Fibroblast of lung (primary cell): ENCODE results near the gene MAML3. TPM values are rescaled to one million over a fixed set of nuclear protein-coding genes. Genes with fewer than 3 reads are reported as not detected.

Experiments used
- DNase-seq, 2 donors: peaks; one replicate each; pipeline versions ENCODE4 v3.0.0 to v3.0.0-alpha.2; 2010; ENCODE audit warnings: low read depth in 2 of 2
- H2AFZ ChIP-seq: 2 replicates; pipeline ENCODE4 v1.5.1; 2012; ENCODE audit warnings: low read length, control low read depth, inconsistent platforms
- H3K27ac ChIP-seq: 2 replicates; pipeline ENCODE4 v1.5.1; 2011; ENCODE audit warnings: low read length, control low read depth; ENCODE audit not compliant: insufficient read depth
- H3K27me3 ChIP-seq: 2 replicates; pipeline ENCODE4 v1.5.1; 2011; ENCODE audit warnings: mild to moderate bottlenecking, low read length; ENCODE audit not compliant: control insufficient read depth, insufficient read depth
- H3K36me3 ChIP-seq: 2 replicates; pipeline ENCODE4 v1.5.1; 2011; ENCODE audit warnings: low read length; ENCODE audit not compliant: control insufficient read depth, insufficient read depth
- H3K4me1 ChIP-seq: 2 replicates; pipeline ENCODE4 v1.5.1; 2011; ENCODE audit warnings: low read length; ENCODE audit not compliant: control insufficient read depth, insufficient read depth; ENCODE audit errors: extremely low read depth
- H3K4me2 ChIP-seq: 2 replicates; pipeline ENCODE4 v1.5.1; 2011; ENCODE audit warnings: low read length, control low read depth; ENCODE audit not compliant: insufficient read depth; ENCODE audit errors: extremely low read depth
- H3K4me3 ChIP-seq, 4 experiments: fragments of 200-600 bp in 1 of 4; sonication (generic) in 1 of 4; replicated peaks in 1 of 4; 2 replicates each; pipeline ENCODE4 v1.5.1; 2011 to 2016; ENCODE audit warnings: low read length in 4 of 4, low read depth in 3 of 4, mild to moderate bottlenecking in 3 of 4, control low read depth in 2 of 4, inconsistent platforms in 1 of 4, mixed read lengths in 1 of 4; ENCODE audit not compliant: insufficient read depth in 1 of 4; ENCODE audit errors: control extremely low read depth in 1 of 4
- H3K79me2 ChIP-seq: 2 replicates; pipeline ENCODE4 v1.5.1; 2012; ENCODE audit warnings: mild to moderate bottlenecking, low read length, inconsistent platforms; ENCODE audit not compliant: control insufficient read depth, insufficient read depth
- H3K9ac ChIP-seq: 2 replicates; pipeline ENCODE4 v1.5.1; 2011; ENCODE audit warnings: mild to moderate bottlenecking, low read length, control low read depth; ENCODE audit not compliant: insufficient read depth
- H3K9me3 ChIP-seq: 2 replicates; pipeline ENCODE4 v1.5.1; 2012; ENCODE audit warnings: low read depth, low read length; ENCODE audit not compliant: control insufficient read depth, insufficient read depth
- H4K20me1 ChIP-seq: 2 replicates; pipeline ENCODE4 v1.5.1; 2011; ENCODE audit warnings: low read length; ENCODE audit not compliant: control insufficient read depth, insufficient read depth; ENCODE audit errors: extremely low read depth
- CTCF ChIP-seq, 2 donors: IDR thresholded peaks in 1 of 2; conservative IDR thresholded peaks in 1 of 2; 1 replicate in 1 of 2; 2 replicates in 1 of 2; pipeline ENCODE4 v1.5.1; 2011 to 2012; ENCODE audit warnings: low read length in 2 of 2, control low read depth in 1 of 2, inconsistent platforms in 1 of 2, low read depth in 1 of 2, mild to moderate bottlenecking in 1 of 2
- EZH2 ChIP-seq: IDR thresholded peaks from 2 replicates; pipeline ENCODE4 v1.5.1; 2012; ENCODE audit warnings: low read length, control low read depth, mild to moderate bottlenecking; ENCODE audit errors: missing control alignments
- polyA plus RNA-seq, 2 donors: library from polyadenylated mRNA; depleted of rRNA in 1 of 2; stranded (reverse) in 1 of 2; unstranded in 1 of 2; fragments of >200 nt; gene quantifications; 2 replicates each; pipeline ENCODE4 v1.2.1, GENCODE V29; 2011 to 2012; ENCODE audit warnings: missing spikeins in 1 of 2
- total RNA-seq: library from RNA; depleted of rRNA; stranded (reverse); fragments of >200 nt; gene quantifications from 2 replicates; pipeline ENCODE4 v1.2.1, GENCODE V29; 2014

MAML3 gene
- total and polyA plus RNA-seq, 2 donors (not counting 1 experiment from before 2014, with no cell fraction given) = 2.0 to 2.8 TPM

- H3K79me2 ChIP-seq = no peaks in the 10 kb centered on the region
- TF ChIP-seq CTCF (conservative IDR thresholded peaks at IDR 0.05 in 1 of 2, IDR thresholded peaks at IDR 0.05 in 1 of 2; ENCODE audit: low read depth in 1 of 2, low read length in 2 of 2) = no peak
- TF ChIP-seq EZH2 = no peak
- no peak overlapping the region for H3K9ac ChIP-seq
- H3K27ac ChIP-seq = no peak overlapping the region
- no peak for DNase-seq
- H2AFZ ChIP-seq = no peak overlapping the region
- no peaks in the 10 kb centered on the region for H3K9me3 ChIP-seq
- no peaks in the 10 kb centered on the region for H3K27me3 ChIP-seq
- no peaks in the 10 kb centered on the region for H3K36me3 ChIP-seq
- H3K4me1 ChIP-seq = no peaks in the 10 kb centered on the region
- no peak overlapping the region for H3K4me3 ChIP-seq
- H4K20me1 ChIP-seq = no peaks in the 10 kb centered on the region
- no peak overlapping the region for H3K4me2 ChIP-seq
These were observed 288.4 kb downstream of the MAML3 start for GRCh38 chr4:139865537-139865936.

- no peak for TF ChIP-seq CTCF (conservative IDR thresholded peaks at IDR 0.05 in 1 of 2, IDR thresholded peaks at IDR 0.05 in 1 of 2; ENCODE audit: low read depth in 1 of 2, low read length in 2 of 2)
- TF ChIP-seq EZH2 = no peak
- no peaks in the 10 kb centered on the region for H3K27me3 ChIP-seq
- H3K9ac ChIP-seq = no peak overlapping the region
- H3K4me3 ChIP-seq = no peak overlapping the region
- no peaks in the 10 kb centered on the region for H3K36me3 ChIP-seq
- no peak overlapping the region for H3K4me2 ChIP-seq
- H3K9me3 ChIP-seq = no peaks in the 10 kb centered on the region
- DNase-seq = no peak
- no peaks in the 10 kb centered on the region for H3K4me1 ChIP-seq
- H3K27ac ChIP-seq = no peak overlapping the region
- H2AFZ ChIP-seq = no peak overlapping the region
- no peaks in the 10 kb centered on the region for H3K79me2 ChIP-seq
- H4K20me1 ChIP-seq = no peaks in the 10 kb centered on the region
These were observed 290.5 kb downstream of the MAML3 start for GRCh38 chr4:139863531-139863930.

DNA sequence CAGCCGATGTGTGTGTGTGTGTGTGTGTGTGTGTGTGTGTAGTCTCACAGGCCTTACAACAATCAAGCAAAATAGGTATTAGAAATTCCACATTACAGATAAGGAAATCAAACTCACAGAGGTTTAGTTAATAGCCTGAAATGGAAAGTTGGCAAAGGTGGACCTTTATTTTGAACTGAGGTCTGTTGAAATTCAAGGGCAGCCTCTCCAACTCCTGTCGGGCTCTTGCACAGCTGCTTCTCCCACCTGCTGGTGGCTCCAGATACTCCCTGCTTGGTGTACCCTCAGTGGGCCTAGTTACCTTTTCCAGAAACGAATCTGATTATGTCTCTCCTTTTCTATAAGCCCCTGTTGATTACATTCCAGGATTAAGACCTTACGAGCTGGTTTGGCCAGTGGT is 292.5 kb downstream of the MAML3 start:
- H3K4me2 ChIP-seq = no peak overlapping the region
- H3K4me1 ChIP-seq = no peaks in the 10 kb centered on the region
- no peaks in the 10 kb centered on the region for H3K79me2 ChIP-seq
- no peaks in the 10 kb centered on the region for H3K27me3 ChIP-seq
- H3K9me3 ChIP-seq = no peaks in the 10 kb centered on the region
- TF ChIP-seq EZH2 = no peak
- no peak for TF ChIP-seq CTCF (conservative IDR thresholded peaks at IDR 0.05 in 1 of 2, IDR thresholded peaks at IDR 0.05 in 1 of 2; ENCODE audit: low read depth in 1 of 2, low read length in 2 of 2)
- H3K9ac ChIP-seq = no peak overlapping the region
- H2AFZ ChIP-seq = no peak overlapping the region
- no peak overlapping the region for H3K27ac ChIP-seq
- no peaks in the 10 kb centered on the region for H3K36me3 ChIP-seq
- DNase-seq = no peak
- H3K4me3 ChIP-seq = no peak overlapping the region
- no peaks in the 10 kb centered on the region for H4K20me1 ChIP-seq
